Gastroesophageal sphincter (tissue), 3 donors: ENCODE data around the gene LRRC73.

Source experiments
- CTCF ChIP-seq, 4 experiments: fragments of 200-600 bp in 2 of 4; fragments of 450-650 bp in 2 of 4; sonication (generic) in 1 of 4; IDR thresholded peaks; one replicate each; pipeline ENCODE4 v1.5.1; 2017 to 2019; ENCODE audit warnings: antibody characterized with exemption in 4 of 4, mild to moderate bottlenecking in 2 of 4, moderate library complexity in 2 of 4
- POLR2A ChIP-seq, 2 donors: fragments of 450-650 bp; IDR thresholded peaks; one replicate each; pipeline ENCODE4 v1.6.1; 2017; ENCODE audit warnings: antibody characterized with exemption in 2 of 2, mild to moderate bottlenecking in 2 of 2, moderate library complexity in 1 of 2

- TF ChIP-seq CTCF (IDR thresholded peaks at IDR 0.05), result no peak
- TF ChIP-seq POLR2A (IDR thresholded peaks at IDR 0.05), result no peak
These were observed 41.9 kb downstream of the LRRC73 start for GRCh38 chr6:43468240-43468639.
